Endothelial cell of umbilical vein (primary cell): Measurements from ENCODE around the gene TCEA2.

Experiments
- JUN ChIP-seq: IDR thresholded peaks from 2 replicates; pipeline ENCODE4 v1.6.1; 2011; ENCODE audit warnings: borderline replicate concordance, low read depth; ENCODE audit not compliant: insufficient read length, insufficient read depth
- MYC ChIP-seq: IDR thresholded peaks from one replicate; pipeline ENCODE4 v1.6.1; 2011; ENCODE audit warnings: mild to moderate bottlenecking, low read depth, low read length
- TF ChIP-seq, protein P1 (sequence below), 2 donors: IDR thresholded peaks; 1 replicate in 1 of 2; 2 replicates in 1 of 2; pipeline ENCODE4 v1.5.1; 2011; ENCODE audit warnings: low read length in 2 of 2, mild to moderate bottlenecking in 2 of 2, moderate library complexity in 2 of 2, control low read depth in 1 of 2, inconsistent platforms in 1 of 2, low read depth in 1 of 2; ENCODE audit not compliant: insufficient read depth in 1 of 2; ENCODE audit errors: extremely low read depth in 1 of 2

GRCh38 chr20:64029293-64030117 lies 33.5 kb upstream of the TCEA2 start:
- TF ChIP-seq, protein P1, sequence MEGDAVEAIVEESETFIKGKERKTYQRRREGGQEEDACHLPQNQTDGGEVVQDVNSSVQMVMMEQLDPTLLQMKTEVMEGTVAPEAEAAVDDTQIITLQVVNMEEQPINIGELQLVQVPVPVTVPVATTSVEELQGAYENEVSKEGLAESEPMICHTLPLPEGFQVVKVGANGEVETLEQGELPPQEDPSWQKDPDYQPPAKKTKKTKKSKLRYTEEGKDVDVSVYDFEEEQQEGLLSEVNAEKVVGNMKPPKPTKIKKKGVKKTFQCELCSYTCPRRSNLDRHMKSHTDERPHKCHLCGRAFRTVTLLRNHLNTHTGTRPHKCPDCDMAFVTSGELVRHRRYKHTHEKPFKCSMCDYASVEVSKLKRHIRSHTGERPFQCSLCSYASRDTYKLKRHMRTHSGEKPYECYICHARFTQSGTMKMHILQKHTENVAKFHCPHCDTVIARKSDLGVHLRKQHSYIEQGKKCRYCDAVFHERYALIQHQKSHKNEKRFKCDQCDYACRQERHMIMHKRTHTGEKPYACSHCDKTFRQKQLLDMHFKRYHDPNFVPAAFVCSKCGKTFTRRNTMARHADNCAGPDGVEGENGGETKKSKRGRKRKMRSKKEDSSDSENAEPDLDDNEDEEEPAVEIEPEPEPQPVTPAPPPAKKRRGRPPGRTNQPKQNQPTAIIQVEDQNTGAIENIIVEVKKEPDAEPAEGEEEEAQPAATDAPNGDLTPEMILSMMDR (IDR thresholded peaks at IDR 0.05; ENCODE audit: extremely low read depth in 1 of 2, insufficient read depth in 1 of 2, low read depth in 1 of 2, low read length in 2 of 2) = no peak
- TF ChIP-seq MYC (no peak), JUN (no peak)
